CD8-positive, alpha-beta memory T cell (primary cell): Measurements from ENCODE around the gene HELZ. TPM values are rescaled to one million over a fixed set of nuclear protein-coding genes. Genes with fewer than 3 reads are reported as not detected.
A peak's percentile ranks its signal among the peaks of the same experiment; 100 is the strongest.
"Not testable (repeated sequence)": the region's sequence is repeated elsewhere in the genome, so short reads cannot be mapped to it uniquely, and the experiment has no call there.

Source experiments
- CTCF ChIA-PET: fragments of 350-600 bp; sonication (Branson Sonifier 250); formaldehyde crosslinking; loops from one replicate; lab custom pipeline; 2021; ENCODE audit warnings: antibody characterized with exemption; lab: Charles Lee
- POLR2A ChIA-PET: fragments of 350-600 bp; sonication (Branson Sonifier 250); formaldehyde crosslinking; loops from one replicate; lab custom pipeline; 2021; ENCODE audit warnings: antibody characterized with exemption; lab: Charles Lee
- DNase-seq, 5 donors: peaks; one replicate each; pipeline versions ENCODE4 v3.0.0 to v3.0.0-alpha.2; 2020 to 2022; ENCODE audit warnings: mixed read lengths in 1 of 5
- H3K27ac ChIP-seq: one replicate; pipeline ENCODE4 v1.7.0; 2013; ENCODE audit warnings: low read depth, mild to moderate bottlenecking, low read length, moderate library complexity
- H3K27me3 ChIP-seq: 2 replicates; pipeline ENCODE4 v1.7.0; 2013; ENCODE audit warnings: low read length, mild to moderate bottlenecking; ENCODE audit not compliant: insufficient read depth, poor library complexity, severe bottlenecking
- H3K36me3 ChIP-seq: 2 replicates; pipeline ENCODE4 v1.7.0; 2013; ENCODE audit warnings: mild to moderate bottlenecking, low read length, moderate library complexity; ENCODE audit not compliant: insufficient read depth
- H3K4me1 ChIP-seq: 2 replicates; pipeline ENCODE4 v1.7.0; 2013; ENCODE audit warnings: mild to moderate bottlenecking, low read length, moderate library complexity; ENCODE audit not compliant: insufficient read depth
- H3K4me3 ChIP-seq: 2 replicates; pipeline ENCODE4 v1.7.0; 2013; ENCODE audit warnings: mild to moderate bottlenecking, low read length
- H3K9me3 ChIP-seq: 2 replicates; pipeline ENCODE4 v1.7.0; 2013; ENCODE audit warnings: mild to moderate bottlenecking, low read length
- H3K27ac Mint-ChIP-seq, 8 donors: one replicate each; pipeline ENCODE4 v1.8.0; 2020 to 2021; ENCODE audit warnings: mixed read lengths in 8 of 8, mild to moderate bottlenecking in 6 of 8, inconsistent platforms in 3 of 8, moderate library complexity in 3 of 8
- H3K27me3 Mint-ChIP-seq, 2 donors: one replicate each; pipeline ENCODE4 v1.8.0; 2020 to 2021; ENCODE audit warnings: mixed read lengths in 2 of 2, mild to moderate bottlenecking in 1 of 2, moderate library complexity in 1 of 2
- H3K36me3 Mint-ChIP-seq, 3 donors: one replicate each; pipeline ENCODE4 v1.8.0; 2020 to 2021; ENCODE audit warnings: mixed read lengths in 3 of 3, inconsistent platforms in 1 of 3, mild to moderate bottlenecking in 1 of 3
- H3K4me1 Mint-ChIP-seq, 3 donors: one replicate each; pipeline ENCODE4 v1.8.0; 2020 to 2021; ENCODE audit warnings: mixed read lengths in 3 of 3, inconsistent platforms in 1 of 3, mild to moderate bottlenecking in 1 of 3
- H3K4me3 Mint-ChIP-seq, 7 donors: one replicate each; pipeline ENCODE4 v1.8.0; 2020 to 2021; ENCODE audit warnings: mixed read lengths in 7 of 7, mild to moderate bottlenecking in 6 of 7, moderate library complexity in 4 of 7, inconsistent platforms in 2 of 7
- H3K9me3 Mint-ChIP-seq, 5 donors: one replicate each; pipeline ENCODE4 v1.8.0; 2020 to 2022; ENCODE audit warnings: mixed read lengths in 5 of 5, mild to moderate bottlenecking in 3 of 5, moderate library complexity in 2 of 5, inconsistent platforms in 1 of 5
- polyA plus RNA-seq: library from polyadenylated mRNA; unstranded; fragments of 300-500 nt; fragmentation: Illumina TruSeq; gene quantifications from one replicate; pipeline ENCODE4 v1.2.3, GENCODE V29; 2021
- total RNA-seq, 2 experiments: library from RNA; stranded (reverse); gene quantifications; one replicate each; pipeline ENCODE4 v1.2.3, GENCODE V29; 2021

HELZ gene
- total and polyA plus RNA-seq, 3 experiments from 2014 or later = 56.4 to 85.0 (median 62.5) TPM

- H3K9me3 ChIP-seq = no peaks in the 10 kb centered on the region
- peaks cover 13% of the 10 kb centered on the region for H3K36me3 ChIP-seq
- no peak for DNase-seq
- ChIA-PET CTCF (no interaction called here), POLR2A (no interaction called here)
- Mint-ChIP-seq H3K36me3 (peaks cover 15 to 80% (median 31%) of the 10 kb centered on the region in 3 donors), H3K4me1 (peaks cover 4 to 10% (median 5%) of the 10 kb centered on the region in 3 donors), H3K9me3 (peaks cover 0 to 6% (median 2%) of the 10 kb centered on the region in 5 donors), H3K27ac (peak overlapping the region in 4 of 8 donors; percentile 33 to 57 (median 54)), H3K4me3 (no peak overlapping the region), H3K27me3 (no peaks in the 10 kb centered on the region)
- H3K27ac ChIP-seq = no peak overlapping the region
- H3K4me1 ChIP-seq = no peaks in the 10 kb centered on the region
- no peaks in the 10 kb centered on the region for H3K27me3 ChIP-seq
- no peak overlapping the region for H3K4me3 ChIP-seq
Observed at GRCh38 chr17:67145183-67145805, 99.7 kb downstream of the HELZ start.

GRCh38 chr17:67143318-67143717 is 101.7 kb downstream of the HELZ start:
- DNase-seq = no peak
- peaks cover 5% of the 10 kb centered on the region for H3K4me1 ChIP-seq
- no peaks in the 10 kb centered on the region for H3K9me3 ChIP-seq
- peaks cover 10% of the 10 kb centered on the region for H3K36me3 ChIP-seq
- Mint-ChIP-seq H3K9me3 (peaks cover 0 to 6% (median 2%) of the 10 kb centered on the region in 5 donors), H3K4me3 (no peak overlapping the region), H3K4me1 (peaks cover 23 to 30% (median 25%) of the 10 kb centered on the region in 3 donors), H3K27ac (peak overlapping the region in 2 of 8 donors; percentile 57 to 88), H3K36me3 (peaks cover 15 to 77% (median 28%) of the 10 kb centered on the region in 3 donors), H3K27me3 (no peaks in the 10 kb centered on the region)
- H3K4me3 ChIP-seq = no peak overlapping the region
- H3K27ac ChIP-seq = no peak overlapping the region
- POLR2A ChIA-PET = interaction anchor here (0.6 kb wide), 1 partner anchor 1132 kb away, joined by 3 read pairs; no protein-coding TSS in a partner anchor
- H3K27me3 ChIP-seq = no peaks in the 10 kb centered on the region
- CTCF ChIA-PET = no interaction called here

- H3K27me3 Mint-ChIP-seq, H3K4me3 Mint-ChIP-seq, POLR2A ChIA-PET, H3K9me3 Mint-ChIP-seq, H3K27me3 ChIP-seq, H3K36me3 ChIP-seq, H3K4me1 ChIP-seq, DNase-seq, H3K4me3 ChIP-seq, CTCF ChIA-PET, H3K9me3 ChIP-seq, H3K27ac ChIP-seq: not testable (repeated sequence)
- Mint-ChIP-seq H3K27ac (peak overlapping the region in 3 of 8 donors; percentile 32 to 79 (median 59)), H3K4me1 (peaks cover 32 to 40% (median 32%) of the 10 kb centered on the region in 3 donors), H3K36me3 (peaks cover 18 to 71% (median 26%) of the 10 kb centered on the region in 3 donors)
Observed at GRCh38 chr17:67142030-67142429, 103.0 kb downstream of the HELZ start.

GRCh38 chr17:67139784-67140665 is 105.0 kb downstream of the HELZ start:
- H3K4me3 Mint-ChIP-seq = peak overlapping the region in 1 of 7 donors; percentile 25
- H3K36me3 ChIP-seq = peaks cover 17% of the 10 kb centered on the region

GRCh38 chr17:67139289-67139688 is 105.7 kb downstream of the HELZ start:
- H3K27me3 Mint-ChIP-seq = no peaks in the 10 kb centered on the region
- peaks cover 8% of the 10 kb centered on the region for H3K4me1 ChIP-seq
- H3K9me3 ChIP-seq = no peaks in the 10 kb centered on the region
- H3K4me3 ChIP-seq = no peak overlapping the region
- no peaks in the 10 kb centered on the region for H3K27me3 ChIP-seq
- H3K27ac ChIP-seq = no peak overlapping the region
- peaks cover 23 to 68% (median 32%) of the 10 kb centered on the region in 3 donors for H3K36me3 Mint-ChIP-seq
- CTCF ChIA-PET = no interaction called here
- H3K36me3 ChIP-seq = peaks cover 21% of the 10 kb centered on the region
- peak overlapping the region in 6 of 8 donors; percentile 0 to 71 (median 45) for H3K27ac Mint-ChIP-seq
- H3K9me3 Mint-ChIP-seq = peaks cover 0 to 6% (median 2%) of the 10 kb centered on the region in 5 donors
- DNase-seq = no peak
- peaks cover 37 to 48% (median 38%) of the 10 kb centered on the region in 3 donors for H3K4me1 Mint-ChIP-seq
- peak overlapping the region in 2 of 7 donors; percentile 10 to 13 for H3K4me3 Mint-ChIP-seq
- POLR2A ChIA-PET = no interaction called here

More at GRCh38 chr17:67139784-67140665, 105.0 kb downstream of the HELZ start:
- Histone ChIP-seq H3K4me1 (peaks cover 8% of the 10 kb centered on the region), H3K27me3 (no peaks in the 10 kb centered on the region), H3K9me3 (no peaks in the 10 kb centered on the region), H3K27ac (no peak overlapping the region), H3K4me3 (no peak overlapping the region)
- ChIA-PET POLR2A (no interaction called here), CTCF (no interaction called here)
- Mint-ChIP-seq H3K4me1 (peaks cover 37 to 48% (median 38%) of the 10 kb centered on the region in 3 donors), H3K27me3 (no peaks in the 10 kb centered on the region), H3K36me3 (peaks cover 23 to 71% (median 34%) of the 10 kb centered on the region in 3 donors), H3K9me3 (peaks cover 0 to 6% (median 2%) of the 10 kb centered on the region in 5 donors), H3K27ac (peak overlapping the region in 5 of 8 donors; percentile 17 to 64 (median 49))
- DNase-seq = no peak

GRCh38 chr17:67138392-67138791 is 106.6 kb downstream of the HELZ start:
- Mint-ChIP-seq H3K9me3 (peaks cover 0 to 6% (median 2%) of the 10 kb centered on the region in 5 donors), H3K4me3 (peak overlapping the region in 6 of 7 donors; percentile 0 to 68 (median 28)), H3K27ac (peak overlapping the region; percentile 10 to 93 (median 41)), H3K4me1 (peaks cover 37 to 48% (median 38%) of the 10 kb centered on the region in 3 donors), H3K27me3 (no peaks in the 10 kb centered on the region), H3K36me3 (peaks cover 16 to 61% (median 29%) of the 10 kb centered on the region in 3 donors)
- Histone ChIP-seq H3K4me3 (no peak overlapping the region), H3K9me3 (no peaks in the 10 kb centered on the region), H3K4me1 (peaks cover 8% of the 10 kb centered on the region), H3K27ac (no peak overlapping the region), H3K27me3 (no peaks in the 10 kb centered on the region), H3K36me3 (peaks cover 21% of the 10 kb centered on the region)
- ChIA-PET CTCF (no interaction called here), POLR2A (no interaction called here)
- no peak for DNase-seq

- Mint-ChIP-seq H3K9me3 (peaks cover 0 to 6% (median 2%) of the 10 kb centered on the region in 5 donors), H3K27me3 (no peaks in the 10 kb centered on the region), H3K4me3 (peak overlapping the region in 5 of 7 donors; percentile 0 to 68 (median 22)), H3K27ac (peak overlapping the region; percentile 10 to 93 (median 33)), H3K36me3 (peaks cover 16 to 61% (median 27%) of the 10 kb centered on the region in 3 donors), H3K4me1 (peaks cover 37 to 48% (median 38%) of the 10 kb centered on the region in 3 donors)
- no peak overlapping the region for H3K27ac ChIP-seq
- peak in 1 of 5 donors; percentile 49 for DNase-seq
- H3K4me3 ChIP-seq = no peak overlapping the region
- H3K27me3 ChIP-seq = no peaks in the 10 kb centered on the region
- no peaks in the 10 kb centered on the region for H3K9me3 ChIP-seq
- CTCF ChIA-PET = no interaction called here
- POLR2A ChIA-PET = no interaction called here
- H3K4me1 ChIP-seq = peaks cover 8% of the 10 kb centered on the region
- peaks cover 21% of the 10 kb centered on the region for H3K36me3 ChIP-seq
Observed at GRCh38 chr17:67137860-67138259, 107.1 kb downstream of the HELZ start.
